Measurements from ENCODE around the gene KCNJ10. TPM values are rescaled to one million over a fixed set of nuclear protein-coding genes. Genes with fewer than 3 reads are reported as not detected.

The KCNJ10 gene
- total RNA-seq, 1 experiment from 2014 or later: 1.4 TPM

DNA sequence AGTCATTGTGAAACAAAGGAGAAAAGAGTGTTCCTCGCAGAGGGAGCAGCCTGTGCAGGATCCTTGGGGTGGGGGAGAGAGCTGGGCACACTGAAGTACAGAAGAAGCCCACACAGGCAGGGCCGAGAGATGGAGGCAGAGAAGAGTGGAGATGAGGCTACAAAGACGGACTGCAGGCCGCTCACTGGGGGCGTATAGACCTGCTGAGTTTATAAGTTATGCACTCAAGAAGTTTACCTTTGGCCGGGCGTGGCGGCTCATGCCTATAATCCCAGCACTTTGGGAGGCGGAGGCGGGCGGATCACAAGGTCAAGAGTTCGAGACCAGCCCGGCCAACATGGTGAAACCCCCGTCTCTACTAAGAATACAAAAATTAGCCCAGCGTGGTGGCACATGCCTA is 108.3 kb downstream of the KCNJ10 start (continued):
- TF ChIP-seq, protein P1, sequence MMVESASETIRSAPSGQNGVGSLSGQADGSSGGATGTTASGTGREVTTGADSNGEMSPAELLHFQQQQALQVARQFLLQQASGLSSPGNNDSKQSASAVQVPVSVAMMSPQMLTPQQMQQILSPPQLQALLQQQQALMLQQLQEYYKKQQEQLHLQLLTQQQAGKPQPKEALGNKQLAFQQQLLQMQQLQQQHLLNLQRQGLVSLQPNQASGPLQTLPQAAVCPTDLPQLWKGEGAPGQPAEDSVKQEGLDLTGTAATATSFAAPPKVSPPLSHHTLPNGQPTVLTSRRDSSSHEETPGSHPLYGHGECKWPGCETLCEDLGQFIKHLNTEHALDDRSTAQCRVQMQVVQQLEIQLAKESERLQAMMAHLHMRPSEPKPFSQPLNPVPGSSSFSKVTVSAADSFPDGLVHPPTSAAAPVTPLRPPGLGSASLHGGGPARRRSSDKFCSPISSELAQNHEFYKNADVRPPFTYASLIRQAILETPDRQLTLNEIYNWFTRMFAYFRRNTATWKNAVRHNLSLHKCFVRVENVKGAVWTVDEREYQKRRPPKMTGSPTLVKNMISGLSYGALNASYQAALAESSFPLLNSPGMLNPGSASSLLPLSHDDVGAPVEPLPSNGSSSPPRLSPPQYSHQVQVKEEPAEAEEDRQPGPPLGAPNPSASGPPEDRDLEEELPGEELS (CRISPR knock-in tag; IDR thresholded peaks at IDR 0.05): no peak
- no peak for TF ChIP-seq JUN (CRISPR knock-in tag; IDR thresholded peaks at IDR 0.05)
- TF ChIP-seq, protein P2, sequence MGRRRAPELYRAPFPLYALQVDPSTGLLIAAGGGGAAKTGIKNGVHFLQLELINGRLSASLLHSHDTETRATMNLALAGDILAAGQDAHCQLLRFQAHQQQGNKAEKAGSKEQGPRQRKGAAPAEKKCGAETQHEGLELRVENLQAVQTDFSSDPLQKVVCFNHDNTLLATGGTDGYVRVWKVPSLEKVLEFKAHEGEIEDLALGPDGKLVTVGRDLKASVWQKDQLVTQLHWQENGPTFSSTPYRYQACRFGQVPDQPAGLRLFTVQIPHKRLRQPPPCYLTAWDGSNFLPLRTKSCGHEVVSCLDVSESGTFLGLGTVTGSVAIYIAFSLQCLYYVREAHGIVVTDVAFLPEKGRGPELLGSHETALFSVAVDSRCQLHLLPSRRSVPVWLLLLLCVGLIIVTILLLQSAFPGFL (CRISPR knock-in tag; IDR thresholded peaks at IDR 0.05; ENCODE audit: borderline replicate concordance): no peak

GRCh38 chr1:159960721-159961381 is 109.1 kb downstream of the KCNJ10 start:
- Mint-ChIP-seq H3K27me3 (ENCODE audit: low read depth) (peaks cover 2% of the 10 kb centered on the region), H3K36me3 (no peaks in the 10 kb centered on the region), H3K4me1 (peaks cover 11% of the 10 kb centered on the region), H3K4me3 (no peak overlapping the region), H3K9me3 (no peaks in the 10 kb centered on the region), H3K27ac (no peak overlapping the region)
- ChIA-PET POLR2A (no interaction called here), CTCF (interaction anchor here (0.9 kb wide), 1 partner anchor 180 kb away, joined by 3 read pairs; the partner anchor contains the start of gene DUSP23)
- TF ChIP-seq CREM (CRISPR knock-in tag; IDR thresholded peaks at IDR 0.05) (no peak), EMX1 (CRISPR knock-in tag; IDR thresholded peaks at IDR 0.05) (no peak), CDX4 (CRISPR knock-in tag; IDR thresholded peaks at IDR 0.05; ENCODE audit: borderline replicate concordance) (no peak), NFYB (CRISPR knock-in tag; conservative IDR thresholded peaks at IDR 0.05; ENCODE audit: low read depth) (no peak), FOXJ3 (CRISPR knock-in tag; IDR thresholded peaks at IDR 0.05; ENCODE audit: borderline replicate concordance) (no peak), TP53 (CRISPR knock-in tag; IDR thresholded peaks at IDR 0.05) (no peak), TEAD4 (CRISPR knock-in tag; IDR thresholded peaks at IDR 0.05) (no peak), ZNF138 (CRISPR knock-in tag; conservative IDR thresholded peaks at IDR 0.05) (no peak)
- TF ChIP-seq, protein P3, sequence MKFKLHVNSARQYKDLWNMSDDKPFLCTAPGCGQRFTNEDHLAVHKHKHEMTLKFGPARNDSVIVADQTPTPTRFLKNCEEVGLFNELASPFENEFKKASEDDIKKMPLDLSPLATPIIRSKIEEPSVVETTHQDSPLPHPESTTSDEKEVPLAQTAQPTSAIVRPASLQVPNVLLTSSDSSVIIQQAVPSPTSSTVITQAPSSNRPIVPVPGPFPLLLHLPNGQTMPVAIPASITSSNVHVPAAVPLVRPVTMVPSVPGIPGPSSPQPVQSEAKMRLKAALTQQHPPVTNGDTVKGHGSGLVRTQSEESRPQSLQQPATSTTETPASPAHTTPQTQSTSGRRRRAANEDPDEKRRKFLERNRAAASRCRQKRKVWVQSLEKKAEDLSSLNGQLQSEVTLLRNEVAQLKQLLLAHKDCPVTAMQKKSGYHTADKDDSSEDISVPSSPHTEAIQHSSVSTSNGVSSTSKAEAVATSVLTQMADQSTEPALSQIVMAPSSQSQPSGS (CRISPR knock-in tag; IDR thresholded peaks at IDR 0.05; ENCODE audit: borderline replicate concordance, low read depth): no peak
- TF ChIP-seq, protein P4, sequence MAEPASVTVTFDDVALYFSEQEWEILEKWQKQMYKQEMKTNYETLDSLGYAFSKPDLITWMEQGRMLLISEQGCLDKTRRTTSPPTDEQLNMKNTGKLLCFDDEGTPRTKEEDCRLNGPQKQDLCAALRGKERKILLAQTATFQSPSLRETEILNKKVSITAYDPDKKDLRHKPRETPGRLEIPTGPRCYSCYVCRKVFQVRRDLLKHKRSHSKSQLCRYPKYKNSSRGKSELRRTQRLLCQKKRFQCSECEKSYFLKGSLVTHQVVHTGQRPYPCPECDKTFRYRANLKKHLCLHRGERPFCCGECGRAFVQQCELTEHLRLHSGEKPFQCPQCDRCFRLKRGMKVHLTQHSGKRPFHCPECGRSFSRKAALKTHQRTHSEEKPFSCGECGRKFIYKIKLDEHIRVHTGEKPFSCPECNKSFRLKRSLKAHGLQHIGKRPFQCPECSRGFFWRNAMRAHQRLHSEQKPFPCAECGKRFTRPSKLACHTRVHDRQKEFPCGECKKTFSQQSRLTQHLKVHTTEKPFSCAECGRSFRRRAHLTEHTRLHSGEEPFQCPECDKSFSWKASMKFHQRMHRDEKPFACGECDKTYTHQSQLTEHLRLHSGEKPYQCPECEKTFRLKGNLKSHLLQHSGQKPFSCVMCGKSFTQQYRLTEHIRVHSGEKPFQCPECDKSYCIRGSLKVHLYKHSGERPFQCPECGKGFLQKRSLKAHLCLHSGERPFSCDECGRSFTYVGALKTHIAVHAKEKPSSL (CRISPR knock-in tag; conservative IDR thresholded peaks at IDR 0.05): no peak
- no peak for DNase-seq (ENCODE audit: low spot score)
- no peak for ATAC-seq

- ChIA-PET POLR2A (no interaction called here), CTCF (interaction anchor here (0.7 to 2.0 kb wide), 3 partner anchors 14 to 659 kb away, joined by 3 to 4 read pairs (median 4); partner anchors contain the start of gene IGSF9)
- Mint-ChIP-seq H3K4me1 (peaks cover 3% of the 10 kb centered on the region), H3K9me3 (no peaks in the 10 kb centered on the region), H3K27ac (0 out of 2 replicates have a peak overlapping the region, but pooled peaks have one; percentile 13), H3K4me3 (no peak overlapping the region), H3K27me3 (ENCODE audit: low read depth) (peaks cover 4% of the 10 kb centered on the region), H3K36me3 (no peaks in the 10 kb centered on the region)
- ATAC-seq (no peak), DNase-seq (ENCODE audit: low spot score) (no peak)
- TF ChIP-seq, protein P3 (CRISPR knock-in tag; IDR thresholded peaks at IDR 0.05; ENCODE audit: borderline replicate concordance, low read depth): no peak
- TF ChIP-seq SMAD4 (CRISPR knock-in tag; IDR thresholded peaks at IDR 0.05) (no peak), E2F4 (CRISPR knock-in tag; IDR thresholded peaks at IDR 0.05; ENCODE audit: borderline replicate concordance, low read depth) (no peak), ZNF263 (CRISPR knock-in tag; IDR thresholded peaks at IDR 0.05; ENCODE audit: low read depth) (no peak), ZMAT4 (CRISPR knock-in tag; IDR thresholded peaks at IDR 0.05) (no peak), ZNF232 (CRISPR knock-in tag; IDR thresholded peaks at IDR 0.05) (no peak), ERG (CRISPR knock-in tag; IDR thresholded peaks at IDR 0.05) (no peak), CBFB (CRISPR knock-in tag; IDR thresholded peaks at IDR 0.05; ENCODE audit: low read depth) (no peak), TP53 (CRISPR knock-in tag; IDR thresholded peaks at IDR 0.05) (no peak), CREM (CRISPR knock-in tag; IDR thresholded peaks at IDR 0.05) (no peak)
Measured at GRCh38 chr1:159959451-159959850, 110.5 kb downstream of the KCNJ10 start.

All from WTC11 (cell line).